Endodermal cell (in vitro differentiated cells): ENCODE measurements around the gene ECE1. TPM values are rescaled to one million over a fixed set of nuclear protein-coding genes. Genes with fewer than 3 reads are reported as not detected.

Source experiments
- DNase-seq: peaks from one replicate; pipeline ENCODE4 v3.0.0-alpha.2; 2017
- H3K27ac ChIP-seq: 2 replicates; pipeline ENCODE4 v1.5.1; 2013; ENCODE audit warnings: mild to moderate bottlenecking, low read depth, low read length, moderate library complexity
- H3K27me3 ChIP-seq: 2 replicates; pipeline ENCODE4 v1.6.1; 2013; ENCODE audit warnings: mild to moderate bottlenecking, low read length, moderate library complexity; ENCODE audit not compliant: insufficient read depth, control insufficient read depth, poor library complexity, severe bottlenecking
- H3K36me3 ChIP-seq: 2 replicates; pipeline ENCODE4 v1.7.0; 2013; ENCODE audit warnings: mild to moderate bottlenecking, low read length, moderate library complexity; ENCODE audit not compliant: control insufficient read depth, insufficient read depth
- H3K4me1 ChIP-seq: one replicate; pipeline ENCODE4 v1.7.0; 2013; ENCODE audit warnings: low read length; ENCODE audit not compliant: control insufficient read depth, insufficient read depth
- H3K4me3 ChIP-seq: 2 replicates; pipeline ENCODE4 v1.5.1; 2013; ENCODE audit warnings: mild to moderate bottlenecking, low read length, moderate library complexity
- H3K9ac ChIP-seq: 2 replicates; pipeline ENCODE4 v1.6.1; 2013; ENCODE audit warnings: mild to moderate bottlenecking, low read length, moderate library complexity; ENCODE audit not compliant: poor library complexity, severe bottlenecking; ENCODE audit errors: extremely low read depth
- H3K9me3 ChIP-seq: 2 replicates; pipeline ENCODE4 v1.6.1; 2013; ENCODE audit warnings: mild to moderate bottlenecking, low read length, moderate library complexity; ENCODE audit not compliant: control insufficient read depth
- H3K27ac Mint-ChIP-seq: 2 replicates; pipeline ENCODE4 v1.8.0; 2020; ENCODE audit warnings: mixed read lengths
- H3K27me3 Mint-ChIP-seq: 2 replicates; pipeline ENCODE4 v1.8.0; 2021; ENCODE audit warnings: mild to moderate bottlenecking, mixed read lengths; ENCODE audit not compliant: insufficient read depth
- H3K36me3 Mint-ChIP-seq: 2 replicates; pipeline ENCODE4 v1.8.0; 2020; ENCODE audit warnings: low read depth, mixed read lengths
- H3K4me1 Mint-ChIP-seq: 2 replicates; pipeline ENCODE4 v1.8.0; 2020; ENCODE audit warnings: mixed read lengths
- H3K4me3 Mint-ChIP-seq: 2 replicates; pipeline ENCODE4 v1.8.0; 2020; ENCODE audit warnings: mild to moderate bottlenecking, moderate library complexity, mixed read lengths
- H3K9me3 Mint-ChIP-seq: 2 replicates; pipeline ENCODE4 v1.8.0; 2020; ENCODE audit warnings: mild to moderate bottlenecking, mixed read lengths
- WGBS, 2 experiments: methylation state at CpG; one replicate each; pipeline versions ENCODE4 v1.1.5 to v1.1.7; 2013; ENCODE audit warnings: missing lambda C conversion rate in 2 of 2, mixed read lengths in 1 of 2; ENCODE audit not compliant: insufficient coverage in 1 of 2, insufficient read length in 1 of 2; 5-methylcytosine and 5-hydroxymethylcytosine counted together
- long read RNA-seq, 4 experiments: library from polyadenylated mRNA in 2 of 4; library from RNA in 1 of 4; library from capped mRNA in 1 of 4; stranded (forward) in 3 of 4; unstranded in 1 of 4; transcript quantifications; one replicate each; pipeline ENCODE4 v2.0.0, GENCODE V29; 2020 to 2021; ENCODE audit warnings: inconsistent platforms in 1 of 4
- polyA plus RNA-seq, 2 experiments: library from polyadenylated mRNA; stranded (reverse); fragments of 50-300 nt; gene quantifications; one replicate each; pipeline ENCODE4 v1.2.3, GENCODE V29; 2013
- total RNA-seq, 2 donors: library from RNA; stranded (reverse); fragmentation: NEBNext Ultra II Directional in 1 of 2; extraction: Animal tissue kit (Norgen Biotek cat#: 25700) in 1 of 2; gene quantifications; 2 replicates in 1 of 2; 3 replicates in 1 of 2; pipeline ENCODE4 v1.2.1, GENCODE V29; 2021
- TF ChIP-seq, protein P1 (sequence below): fragments of 200-600 bp; sonication (generic); conservative IDR thresholded peaks from 2 replicates; pipeline ENCODE4 v1.5.0; 2021; ENCODE audit warnings: antibody characterized with exemption, mild to moderate bottlenecking

ECE1 gene
- total RNA-seq = 10 to 100 TPM; 47.8 to 57.9 TPM
- 38.8 TPM for polyA plus RNA-seq (2013, experiment 1 of 2)
- 42.8 TPM for polyA plus RNA-seq (2013, experiment 2 of 2)
- long read RNA-seq, experiment 1, full-length matches to known transcripts = 2 of 23 reads
- long read RNA-seq, experiment 1, partial matches to known transcripts = 5 of 23 reads
- long read RNA-seq, experiment 1, other reads (novel, unspliced or antisense) = 16 of 23 reads
- long read RNA-seq, experiment 2, full-length matches to known transcripts = 70 of 105 reads
- long read RNA-seq, experiment 2, partial matches to known transcripts = 29 of 105 reads
- long read RNA-seq, experiment 2, other reads (novel, unspliced or antisense) = 6 of 105 reads
- long read RNA-seq, experiment 3, full-length matches to known transcripts = 159 of 200 reads
- long read RNA-seq, experiment 3, partial matches to known transcripts = 15 of 200 reads
- long read RNA-seq, experiment 3, other reads (novel, unspliced or antisense) = 26 of 200 reads
- long read RNA-seq, experiment 4, full-length matches to known transcripts = 3 of 4 reads
- long read RNA-seq, experiment 4, partial matches to known transcripts = 1 of 4 reads
- long read RNA-seq, experiment 4, other reads (novel, unspliced or antisense) = 0 of 4 reads

- H3K27me3 Mint-ChIP-seq = no peaks in the 10 kb centered on the region
- H3K27ac Mint-ChIP-seq = peak within 1 kb of the TSS; percentile 78
- Histone ChIP-seq H3K4me1 (peaks cover 10% of the 10 kb centered on the region), H3K9ac (no peak within 1 kb of the TSS), H3K9me3 (no peaks in the 10 kb centered on the region), H3K27ac (no peak within 1 kb of the TSS), H3K36me3 (no peaks in the 10 kb centered on the region), H3K4me3 (peak within 1 kb of the TSS; percentile 78), H3K27me3 (no peaks in the 10 kb centered on the region)
- 2 to 8% methylated on average over 23 to 90 of the region's 90 CpGs for WGBS, 2 experiments
- H3K4me1 Mint-ChIP-seq = peaks cover 30% of the 10 kb centered on the region
- no peaks in the 10 kb centered on the region for H3K9me3 Mint-ChIP-seq
- H3K36me3 Mint-ChIP-seq = no peaks in the 10 kb centered on the region
- H3K4me3 Mint-ChIP-seq = peak within 1 kb of the TSS; percentile 66
- DNase-seq = peak; percentile 90
- TF ChIP-seq, protein P1, sequence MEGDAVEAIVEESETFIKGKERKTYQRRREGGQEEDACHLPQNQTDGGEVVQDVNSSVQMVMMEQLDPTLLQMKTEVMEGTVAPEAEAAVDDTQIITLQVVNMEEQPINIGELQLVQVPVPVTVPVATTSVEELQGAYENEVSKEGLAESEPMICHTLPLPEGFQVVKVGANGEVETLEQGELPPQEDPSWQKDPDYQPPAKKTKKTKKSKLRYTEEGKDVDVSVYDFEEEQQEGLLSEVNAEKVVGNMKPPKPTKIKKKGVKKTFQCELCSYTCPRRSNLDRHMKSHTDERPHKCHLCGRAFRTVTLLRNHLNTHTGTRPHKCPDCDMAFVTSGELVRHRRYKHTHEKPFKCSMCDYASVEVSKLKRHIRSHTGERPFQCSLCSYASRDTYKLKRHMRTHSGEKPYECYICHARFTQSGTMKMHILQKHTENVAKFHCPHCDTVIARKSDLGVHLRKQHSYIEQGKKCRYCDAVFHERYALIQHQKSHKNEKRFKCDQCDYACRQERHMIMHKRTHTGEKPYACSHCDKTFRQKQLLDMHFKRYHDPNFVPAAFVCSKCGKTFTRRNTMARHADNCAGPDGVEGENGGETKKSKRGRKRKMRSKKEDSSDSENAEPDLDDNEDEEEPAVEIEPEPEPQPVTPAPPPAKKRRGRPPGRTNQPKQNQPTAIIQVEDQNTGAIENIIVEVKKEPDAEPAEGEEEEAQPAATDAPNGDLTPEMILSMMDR = no peak
Measured at GRCh38 chr1:21289700-21290545, at the start of gene ECE1. TSS of gene ECE1 (minus strand) at chr1:21290463. CDS start at chr1:21290414, 49 bp downstream.

GRCh38 chr1:21339356-21340229 is 49.3 kb upstream of the ECE1 start:
- H3K4me3 Mint-ChIP-seq = no peak overlapping the region
- no peaks in the 10 kb centered on the region for H3K9me3 Mint-ChIP-seq
- H3K4me1 Mint-ChIP-seq = peaks cover 65% of the 10 kb centered on the region
- Histone ChIP-seq H3K9ac (no peak overlapping the region), H3K4me1 (peaks cover 36% of the 10 kb centered on the region), H3K9me3 (no peaks in the 10 kb centered on the region), H3K36me3 (no peaks in the 10 kb centered on the region), H3K27me3 (no peaks in the 10 kb centered on the region), H3K4me3 (no peak overlapping the region), H3K27ac (no peak overlapping the region)
- peaks cover 3% of the 10 kb centered on the region for H3K36me3 Mint-ChIP-seq
- TF ChIP-seq, protein P1 = no peak
- 91 to 94% methylated on average over 7 to 9 of the region's 9 CpGs for WGBS, 2 experiments
- DNase-seq = no peak
- H3K27me3 Mint-ChIP-seq = peaks cover 14% of the 10 kb centered on the region
- peak overlapping the region; percentile 82 for H3K27ac Mint-ChIP-seq
